Activated B cell treated with CpG ODN at 0.5 μM for 24 hours (primary cell): ENCODE data around the gene KRTAP9-1. TPM values are rescaled to one million over a fixed set of nuclear protein-coding genes. Genes with fewer than 3 reads are reported as not detected.

ENCODE experiments used
- ATAC-seq: fragments of 200-7000 bp; cut with Tn5 transposase; one replicate; pipeline ENCODE4 v1.10.0; 2021; ENCODE audit warnings: low read depth, mild to moderate bottlenecking, moderate library complexity
- CTCF ChIA-PET: fragments of 350-600 bp; sonication (Branson Sonifier 250); formaldehyde crosslinking; loops from one replicate; lab custom pipeline; 2021; ENCODE audit warnings: antibody characterized with exemption; lab: Charles Lee
- POLR2A ChIA-PET: fragments of 350-600 bp; sonication (Branson Sonifier 250); formaldehyde crosslinking; loops from one replicate; lab custom pipeline; 2021; ENCODE audit warnings: antibody characterized with exemption; lab: Charles Lee
- DNase-seq: peaks from one replicate; pipeline ENCODE4 v3.0.0; 2022
- H3K27ac Mint-ChIP-seq: one replicate; pipeline ENCODE4 v1.8.0; 2020; ENCODE audit warnings: mixed read lengths
- H3K27me3 Mint-ChIP-seq: one replicate; pipeline ENCODE4 v1.8.0; 2021; ENCODE audit warnings: mixed read lengths
- H3K36me3 Mint-ChIP-seq: one replicate; pipeline ENCODE4 v1.8.0; 2021; ENCODE audit warnings: low read depth, mixed read lengths
- H3K4me1 Mint-ChIP-seq: one replicate; pipeline ENCODE4 v1.8.0; 2021; ENCODE audit warnings: mixed read lengths
- H3K4me3 Mint-ChIP-seq: one replicate; pipeline ENCODE4 v1.8.0; 2020; ENCODE audit warnings: mild to moderate bottlenecking, mixed read lengths
- H3K9me3 Mint-ChIP-seq: one replicate; pipeline ENCODE4 v1.8.0; 2020; ENCODE audit warnings: mixed read lengths
- intact Hi-C: fragments of 100-400 bp; cut with micrococcal nuclease; formaldehyde crosslinking; loops from one replicate; pipeline ENCODE4 v1.15.1; 2024
- total RNA-seq: library from RNA; stranded (reverse); gene quantifications from 2 replicates; pipeline ENCODE4 v1.2.3, GENCODE V29; 2022
- TF ChIP-seq, protein P1 (sequence below): fragments of 200-600 bp; IDR thresholded peaks from one replicate; pipeline ENCODE4 v1.8.0; 2022; ENCODE audit warnings: antibody characterized with exemption, mild to moderate bottlenecking

KRTAP9-1 gene
- total RNA-seq, 1 donor from 2014 or later = not detected

DNA sequence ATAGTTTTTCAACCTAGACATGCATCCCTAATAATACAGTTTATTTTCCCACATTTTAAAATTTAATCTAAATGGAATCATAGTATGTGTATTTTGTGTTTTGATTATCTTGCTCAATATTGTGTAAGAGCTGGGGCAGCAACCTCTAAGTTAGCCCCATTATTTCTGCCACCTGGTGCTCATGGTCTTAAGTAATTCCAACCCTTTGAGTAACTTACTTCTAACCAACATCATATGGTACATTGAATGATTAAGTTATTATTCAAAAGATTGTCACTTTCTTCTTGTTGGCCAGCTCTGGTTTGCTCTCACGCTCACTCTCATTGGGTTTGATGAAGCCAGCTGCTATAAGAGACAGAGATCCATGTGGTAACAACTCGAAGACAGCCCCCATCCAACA is 17.8 kb upstream of the KRTAP9-1 start:
- Mint-ChIP-seq H3K27me3 (peaks cover 10% of the 10 kb centered on the region), H3K9me3 (no peaks in the 10 kb centered on the region), H3K27ac (no peak overlapping the region), H3K36me3 (no peaks in the 10 kb centered on the region), H3K4me3 (no peak overlapping the region), H3K4me1 (peaks cover 23% of the 10 kb centered on the region)
- ChIA-PET CTCF (no interaction called here), POLR2A (no interaction called here)
- no peak for ATAC-seq
- intact Hi-C loops = no loop called here
- TF ChIP-seq, protein P1, sequence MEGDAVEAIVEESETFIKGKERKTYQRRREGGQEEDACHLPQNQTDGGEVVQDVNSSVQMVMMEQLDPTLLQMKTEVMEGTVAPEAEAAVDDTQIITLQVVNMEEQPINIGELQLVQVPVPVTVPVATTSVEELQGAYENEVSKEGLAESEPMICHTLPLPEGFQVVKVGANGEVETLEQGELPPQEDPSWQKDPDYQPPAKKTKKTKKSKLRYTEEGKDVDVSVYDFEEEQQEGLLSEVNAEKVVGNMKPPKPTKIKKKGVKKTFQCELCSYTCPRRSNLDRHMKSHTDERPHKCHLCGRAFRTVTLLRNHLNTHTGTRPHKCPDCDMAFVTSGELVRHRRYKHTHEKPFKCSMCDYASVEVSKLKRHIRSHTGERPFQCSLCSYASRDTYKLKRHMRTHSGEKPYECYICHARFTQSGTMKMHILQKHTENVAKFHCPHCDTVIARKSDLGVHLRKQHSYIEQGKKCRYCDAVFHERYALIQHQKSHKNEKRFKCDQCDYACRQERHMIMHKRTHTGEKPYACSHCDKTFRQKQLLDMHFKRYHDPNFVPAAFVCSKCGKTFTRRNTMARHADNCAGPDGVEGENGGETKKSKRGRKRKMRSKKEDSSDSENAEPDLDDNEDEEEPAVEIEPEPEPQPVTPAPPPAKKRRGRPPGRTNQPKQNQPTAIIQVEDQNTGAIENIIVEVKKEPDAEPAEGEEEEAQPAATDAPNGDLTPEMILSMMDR = no peak
- DNase-seq = no peak

DNA sequence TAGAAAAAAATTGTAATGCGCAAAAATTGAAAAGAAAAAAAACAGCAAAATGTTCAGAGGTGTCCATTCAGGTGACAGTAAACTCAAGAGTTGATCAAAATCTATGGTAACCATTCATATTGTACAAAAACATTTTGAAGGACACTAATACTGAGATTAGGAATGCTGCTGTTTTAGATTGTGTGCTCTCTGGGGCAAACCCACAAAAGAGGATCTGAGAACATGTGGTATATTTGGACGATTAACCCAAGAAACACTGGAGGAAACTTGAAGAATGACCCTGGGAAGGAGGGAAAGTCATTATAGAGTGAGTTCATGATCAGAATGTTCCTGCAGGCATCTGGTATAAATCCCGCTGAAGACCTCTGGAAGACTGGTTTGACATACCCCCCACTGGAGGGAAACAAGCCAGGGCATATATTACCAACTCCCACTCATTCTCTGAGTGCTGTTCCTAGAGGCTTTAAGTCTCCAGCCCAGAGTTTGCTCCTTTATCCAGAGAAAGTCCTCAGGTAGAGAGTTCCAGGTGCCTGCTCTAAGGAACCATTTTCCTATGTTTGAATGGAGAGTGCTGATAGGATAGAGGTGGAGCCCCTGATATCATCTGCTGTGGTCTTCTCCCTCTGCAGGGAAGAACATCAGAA is 12.8 kb upstream of the KRTAP9-1 start:
- CTCF ChIA-PET = no interaction called here
- intact Hi-C loops = loop anchor here (1.0 to 5.0 kb wide), 2 partner anchors 45 to 131 kb away; no protein-coding TSS in a partner anchor
- TF ChIP-seq, protein P1 = no peak
- no peaks in the 10 kb centered on the region for H3K9me3 Mint-ChIP-seq
- H3K4me1 Mint-ChIP-seq = peaks cover 41% of the 10 kb centered on the region
- peak; percentile 70 for ATAC-seq
- H3K4me3 Mint-ChIP-seq = peak overlapping the region; percentile 24
- no peak for DNase-seq
- POLR2A ChIA-PET = interaction anchor here (1.0 to 1.2 kb wide), 2 partner anchors 11 to 513 kb away, joined by 3 to 4 read pairs; no protein-coding TSS in a partner anchor
- peaks cover 8% of the 10 kb centered on the region for H3K27me3 Mint-ChIP-seq
- peak overlapping the region; percentile 47 for H3K27ac Mint-ChIP-seq
- no peaks in the 10 kb centered on the region for H3K36me3 Mint-ChIP-seq

DNA sequence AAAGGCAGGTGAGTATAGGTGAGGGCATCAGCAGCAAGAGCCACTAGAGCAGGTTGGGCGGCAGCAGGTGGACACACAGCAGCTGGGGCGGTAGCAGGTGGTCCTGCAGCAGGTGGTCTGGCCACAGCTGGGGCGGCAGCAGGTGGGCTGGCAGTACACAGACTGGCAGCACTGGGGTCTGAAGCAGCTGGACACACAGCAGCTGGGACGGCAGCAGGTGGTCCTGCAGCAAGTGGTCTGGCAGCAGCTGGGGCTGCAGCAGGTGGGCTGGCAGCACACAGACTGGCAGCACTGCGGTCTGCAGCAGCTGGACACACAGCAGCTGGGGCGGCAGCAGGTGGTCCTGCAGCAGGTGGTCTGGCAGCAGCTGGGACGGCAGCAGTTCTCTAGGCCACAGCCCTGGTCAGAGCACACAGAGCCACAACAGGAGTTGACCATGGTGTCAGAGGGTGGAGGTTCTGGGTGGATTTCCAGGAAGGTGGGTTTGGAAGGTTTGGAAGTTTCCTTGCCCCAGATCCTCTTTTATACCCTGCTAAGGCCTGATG is 11.9 kb upstream of the KRTAP9-1 start, which contains the start of gene KRTAP4-2:
Gene KRTAP4-2, minus strand, starts transcription at position 495 of the 545 bp plus-strand sequence. Its CDS starts 57 bp downstream, at position 438.
- H3K27ac Mint-ChIP-seq = peak within 1 kb of the TSS; percentile 21
- DNase-seq (no peak), ATAC-seq (no peak)
- no peak within 1 kb of the TSS for H3K4me3 Mint-ChIP-seq
- intact Hi-C loops = loop anchor here (1.0 to 5.0 kb wide), 2 partner anchors 45 to 131 kb away; no protein-coding TSS in a partner anchor
- no peaks in the 10 kb centered on the region for H3K9me3 Mint-ChIP-seq
- TF ChIP-seq, protein P1 = no peak
- peaks cover 7% of the 10 kb centered on the region for H3K27me3 Mint-ChIP-seq
- peaks cover 41% of the 10 kb centered on the region for H3K4me1 Mint-ChIP-seq
- POLR2A ChIA-PET = no interaction called here
- no peaks in the 10 kb centered on the region for H3K36me3 Mint-ChIP-seq
- CTCF ChIA-PET = no interaction called here

- Mint-ChIP-seq H3K4me1 (peaks cover 39% of the 10 kb centered on the region), H3K9me3 (no peaks in the 10 kb centered on the region), H3K4me3 (no peak overlapping the region), H3K36me3 (no peaks in the 10 kb centered on the region), H3K27ac (peak overlapping the region; percentile 21), H3K27me3 (peaks cover 2% of the 10 kb centered on the region)
- intact Hi-C loops = loop anchor here (5.0 kb wide), 1 partner anchor 46 kb away; no protein-coding TSS in a partner anchor
- POLR2A ChIA-PET = no interaction called here
- CTCF ChIA-PET = interaction anchor here (0.6 kb wide), 1 partner anchor 255 kb away, joined by 3 read pairs; no protein-coding TSS in a partner anchor
- TF ChIP-seq, protein P1 = no peak
- ATAC-seq = peak; percentile 75
- no peak for DNase-seq
These were observed 11.3 kb upstream of the KRTAP9-1 start for GRCh38 chr17:41178341-41178740.
